Adrenal gland (tissue), 5 donors: ENCODE data around the gene VPS35L.

Experiments
- POLR2A ChIP-seq, 2 donors: fragments of 450-650 bp; IDR thresholded peaks; one replicate each; pipeline ENCODE4 v1.6.1; 2017; ENCODE audit warnings: antibody characterized with exemption in 2 of 2, mild to moderate bottlenecking in 2 of 2, moderate library complexity in 1 of 2
- TF ChIP-seq, protein P1 (sequence below), 6 experiments: fragments of 450-650 bp in 4 of 6; fragments of 200-600 bp in 2 of 6; sonication (generic) in 1 of 6; IDR thresholded peaks; 1 replicate in 5 of 6; 2 replicates in 1 of 6; pipeline versions ENCODE4 v1.5.1 to v1.8.0; 2016 to 2021; ENCODE audit warnings: antibody characterized with exemption in 6 of 6, mild to moderate bottlenecking in 2 of 6, moderate library complexity in 1 of 6
- donor health status: DM: no; HTN: no; CAD: no.

DNA sequence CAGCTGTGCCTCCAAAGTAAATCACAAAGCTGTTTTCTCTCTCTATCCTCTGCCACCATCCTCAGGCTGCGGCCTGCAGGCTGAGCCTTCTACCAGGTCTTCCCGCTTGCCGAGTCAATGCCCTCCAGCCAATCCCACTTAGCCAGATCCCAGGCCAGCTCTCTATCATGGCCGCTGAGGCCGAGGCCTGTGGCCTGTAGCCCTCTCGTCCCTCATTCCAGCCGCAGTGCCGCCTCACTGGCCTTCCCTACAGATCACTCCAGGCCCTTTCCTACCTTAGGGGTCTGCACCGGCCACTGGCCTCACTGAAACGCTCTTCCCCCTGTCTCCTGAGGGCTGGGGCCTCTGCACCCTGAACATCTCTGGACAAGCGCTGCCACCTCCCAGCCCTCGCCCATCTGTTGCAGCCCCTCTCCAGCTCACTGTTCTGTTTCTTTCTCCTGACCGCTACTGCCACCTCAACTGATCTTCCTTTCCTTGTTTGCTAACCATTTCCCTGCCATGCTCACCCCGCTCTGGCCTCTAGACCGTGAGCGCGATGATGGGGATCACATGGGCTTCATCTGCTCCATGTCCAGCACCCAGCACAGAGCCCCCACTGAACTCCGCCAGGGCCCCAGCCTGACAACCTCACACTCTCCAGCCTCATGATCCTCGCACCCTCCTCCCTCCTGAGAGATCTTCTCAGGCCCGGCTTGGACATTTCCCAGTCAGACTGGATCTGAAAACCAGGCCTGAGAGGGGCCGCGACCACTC, 154.1 kb downstream of the VPS35L start:
- no peak for TF ChIP-seq POLR2A (IDR thresholded peaks at IDR 0.05)
- TF ChIP-seq, protein P1, sequence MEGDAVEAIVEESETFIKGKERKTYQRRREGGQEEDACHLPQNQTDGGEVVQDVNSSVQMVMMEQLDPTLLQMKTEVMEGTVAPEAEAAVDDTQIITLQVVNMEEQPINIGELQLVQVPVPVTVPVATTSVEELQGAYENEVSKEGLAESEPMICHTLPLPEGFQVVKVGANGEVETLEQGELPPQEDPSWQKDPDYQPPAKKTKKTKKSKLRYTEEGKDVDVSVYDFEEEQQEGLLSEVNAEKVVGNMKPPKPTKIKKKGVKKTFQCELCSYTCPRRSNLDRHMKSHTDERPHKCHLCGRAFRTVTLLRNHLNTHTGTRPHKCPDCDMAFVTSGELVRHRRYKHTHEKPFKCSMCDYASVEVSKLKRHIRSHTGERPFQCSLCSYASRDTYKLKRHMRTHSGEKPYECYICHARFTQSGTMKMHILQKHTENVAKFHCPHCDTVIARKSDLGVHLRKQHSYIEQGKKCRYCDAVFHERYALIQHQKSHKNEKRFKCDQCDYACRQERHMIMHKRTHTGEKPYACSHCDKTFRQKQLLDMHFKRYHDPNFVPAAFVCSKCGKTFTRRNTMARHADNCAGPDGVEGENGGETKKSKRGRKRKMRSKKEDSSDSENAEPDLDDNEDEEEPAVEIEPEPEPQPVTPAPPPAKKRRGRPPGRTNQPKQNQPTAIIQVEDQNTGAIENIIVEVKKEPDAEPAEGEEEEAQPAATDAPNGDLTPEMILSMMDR (IDR thresholded peaks at IDR 0.05), result no peak
